Gastrocnemius medialis (tissue), 4 donors: ENCODE results near the gene FCMR.

ENCODE experiments used
- POLR2A ChIP-seq, 2 donors: fragments of 450-650 bp; IDR thresholded peaks; one replicate each; pipeline ENCODE4 v1.6.1; 2017; ENCODE audit warnings: antibody characterized with exemption in 2 of 2, mild to moderate bottlenecking in 2 of 2, moderate library complexity in 2 of 2
- TF ChIP-seq, protein P1 (sequence below), 5 experiments: fragments of 450-650 bp in 3 of 5; fragments of 200-600 bp in 2 of 5; sonication (generic) in 2 of 5; IDR thresholded peaks in 4 of 5; conservative IDR thresholded peaks in 1 of 5; 1 replicate in 4 of 5; 2 replicates in 1 of 5; pipeline ENCODE4 v1.5.1; 2016 to 2019; ENCODE audit warnings: antibody characterized with exemption in 5 of 5, mild to moderate bottlenecking in 3 of 5, moderate library complexity in 3 of 5

DNA sequence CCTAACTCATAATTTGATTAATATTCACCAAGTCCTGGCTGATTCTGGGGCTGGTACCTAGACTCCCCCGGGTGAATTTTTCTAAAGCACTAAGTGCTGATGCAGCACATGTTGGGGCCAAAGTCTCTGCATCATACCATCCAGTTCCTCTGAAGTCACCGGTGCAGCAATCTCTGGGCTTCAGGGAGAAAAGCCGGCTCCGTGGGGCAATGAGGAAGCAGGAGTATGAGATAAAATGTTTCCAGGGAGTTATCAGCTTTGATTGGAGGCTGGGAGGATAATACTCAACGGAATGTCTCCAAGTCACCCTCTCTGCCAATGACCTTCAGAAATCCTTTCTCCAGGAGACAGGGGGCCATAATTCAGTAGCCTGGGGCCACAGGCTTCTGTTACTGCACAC, 47.3 kb upstream of the FCMR start:
- no peak for TF ChIP-seq POLR2A (IDR thresholded peaks at IDR 0.05)
- TF ChIP-seq, protein P1, sequence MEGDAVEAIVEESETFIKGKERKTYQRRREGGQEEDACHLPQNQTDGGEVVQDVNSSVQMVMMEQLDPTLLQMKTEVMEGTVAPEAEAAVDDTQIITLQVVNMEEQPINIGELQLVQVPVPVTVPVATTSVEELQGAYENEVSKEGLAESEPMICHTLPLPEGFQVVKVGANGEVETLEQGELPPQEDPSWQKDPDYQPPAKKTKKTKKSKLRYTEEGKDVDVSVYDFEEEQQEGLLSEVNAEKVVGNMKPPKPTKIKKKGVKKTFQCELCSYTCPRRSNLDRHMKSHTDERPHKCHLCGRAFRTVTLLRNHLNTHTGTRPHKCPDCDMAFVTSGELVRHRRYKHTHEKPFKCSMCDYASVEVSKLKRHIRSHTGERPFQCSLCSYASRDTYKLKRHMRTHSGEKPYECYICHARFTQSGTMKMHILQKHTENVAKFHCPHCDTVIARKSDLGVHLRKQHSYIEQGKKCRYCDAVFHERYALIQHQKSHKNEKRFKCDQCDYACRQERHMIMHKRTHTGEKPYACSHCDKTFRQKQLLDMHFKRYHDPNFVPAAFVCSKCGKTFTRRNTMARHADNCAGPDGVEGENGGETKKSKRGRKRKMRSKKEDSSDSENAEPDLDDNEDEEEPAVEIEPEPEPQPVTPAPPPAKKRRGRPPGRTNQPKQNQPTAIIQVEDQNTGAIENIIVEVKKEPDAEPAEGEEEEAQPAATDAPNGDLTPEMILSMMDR (IDR thresholded peaks at IDR 0.05 in 4 of 5, conservative IDR thresholded peaks at IDR 0.05 in 1 of 5), result no peak
